GM19351 (cell line): ENCODE data around the gene NRG3.
"Not testable (repeated sequence)": the region's sequence is repeated elsewhere in the genome, so short reads cannot be mapped to it uniquely, and the experiment has no call there.

Experiments
- ATAC-seq: cut with Tn5 transposase; IDR thresholded peaks from one replicate; pipeline ENCODE4 v1.9.1; 2021; ENCODE audit warnings: mild to moderate bottlenecking, moderate library complexity; ENCODE audit not compliant: unreplicated experiment

Gene NRG3

GRCh38 chr10:82267014-82267413 lies 392.0 kb downstream of the NRG3 start:
- no peak for ATAC-seq

DNA sequence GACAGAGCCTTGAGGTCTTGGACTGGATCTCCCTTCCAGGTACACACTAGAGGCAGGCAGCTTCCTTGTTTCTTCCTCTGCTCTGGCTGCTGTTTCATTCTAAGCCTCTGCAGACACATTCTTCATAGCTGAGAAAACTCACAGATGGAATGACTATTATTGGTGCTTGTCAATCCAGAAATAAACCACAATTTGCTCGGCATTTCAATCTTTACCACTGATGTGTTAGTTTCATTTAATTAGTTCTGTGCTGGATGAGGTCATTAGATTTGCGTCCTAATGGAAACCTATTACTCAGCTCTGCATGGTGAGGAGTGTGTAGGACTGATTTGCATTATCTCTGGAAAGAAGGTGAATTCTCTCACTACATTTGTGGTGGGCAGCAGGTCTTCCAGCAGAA lies 392.5 kb downstream of the NRG3 start:
- ATAC-seq = no peak

DNA sequence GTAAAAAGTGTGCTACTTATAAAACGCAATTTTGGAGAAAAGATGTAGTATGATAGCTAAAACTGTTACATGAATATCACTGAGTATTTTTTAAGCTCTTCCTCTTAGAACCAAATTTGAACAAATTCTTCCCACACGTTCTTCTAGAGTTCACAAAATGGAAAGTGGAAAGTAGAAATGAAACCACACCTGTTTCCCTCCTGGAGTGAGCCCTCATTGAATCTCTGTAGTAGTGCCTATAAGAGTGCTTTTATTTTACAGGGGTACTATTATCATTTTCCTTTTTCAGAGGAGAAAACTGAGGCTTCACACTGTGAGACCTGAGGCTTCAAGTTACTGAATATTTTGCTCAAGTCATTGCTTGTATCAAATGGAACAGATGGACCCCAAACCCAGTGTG lies 393.0 kb downstream of the NRG3 start:
- ATAC-seq = no peak

GRCh38 chr10:82277591-82277990 lies 402.6 kb downstream of the NRG3 start:
- ATAC-seq = no peak

- peak; percentile 53 for ATAC-seq
Measured at GRCh38 chr10:82278401-82279182, 403.6 kb downstream of the NRG3 start.

GRCh38 chr10:82282782-82283456 lies 407.9 kb downstream of the NRG3 start:
- ATAC-seq = no peak

- no peak for ATAC-seq
Measured at GRCh38 chr10:82284180-82284579, 409.2 kb downstream of the NRG3 start.

DNA sequence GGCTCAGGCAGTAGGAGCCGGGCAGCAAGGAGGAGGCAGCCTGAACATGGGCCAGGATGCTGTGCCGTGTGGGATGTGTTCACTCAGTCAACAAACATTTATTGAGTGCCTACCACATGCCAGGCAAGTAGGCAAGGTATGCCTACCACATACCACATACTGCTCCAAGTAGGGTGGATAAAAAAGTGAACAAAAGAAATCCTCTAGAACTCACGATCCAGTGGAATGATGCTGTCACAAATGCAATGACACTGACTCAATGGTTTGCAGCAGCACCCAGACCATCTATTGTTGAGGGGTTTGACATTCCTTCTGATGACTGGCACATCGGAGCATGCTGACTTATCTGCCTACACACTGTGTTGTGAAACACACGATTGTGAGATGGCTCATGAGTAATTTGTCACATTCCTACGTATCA lies 413.5 kb downstream of the NRG3 start:
- ATAC-seq = no peak

DNA sequence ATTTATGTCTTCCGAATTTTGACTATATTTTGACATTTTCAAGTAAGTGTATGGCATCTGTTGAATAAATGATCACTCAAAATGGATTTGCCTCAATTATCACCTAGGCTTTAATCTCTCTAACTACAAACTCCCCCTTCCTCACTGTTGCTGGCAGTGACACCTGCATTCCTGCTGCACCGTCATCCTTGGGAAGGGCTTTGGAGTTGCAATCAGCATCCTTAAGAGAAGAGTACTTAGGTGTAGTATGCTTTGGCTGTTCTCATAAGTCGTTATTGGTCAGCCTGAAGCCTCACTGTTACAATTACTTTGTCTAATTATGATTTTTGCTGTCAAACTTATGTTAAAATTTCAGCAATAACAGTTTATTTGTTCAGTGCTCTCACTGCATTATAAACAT lies 415.0 kb downstream of the NRG3 start:
- ATAC-seq = no peak

GRCh38 chr10:82294874-82295378 lies 419.9 kb downstream of the NRG3 start:
- no peak for ATAC-seq

GRCh38 chr10:82308641-82309040 lies 433.6 kb downstream of the NRG3 start:
- no peak for ATAC-seq

DNA sequence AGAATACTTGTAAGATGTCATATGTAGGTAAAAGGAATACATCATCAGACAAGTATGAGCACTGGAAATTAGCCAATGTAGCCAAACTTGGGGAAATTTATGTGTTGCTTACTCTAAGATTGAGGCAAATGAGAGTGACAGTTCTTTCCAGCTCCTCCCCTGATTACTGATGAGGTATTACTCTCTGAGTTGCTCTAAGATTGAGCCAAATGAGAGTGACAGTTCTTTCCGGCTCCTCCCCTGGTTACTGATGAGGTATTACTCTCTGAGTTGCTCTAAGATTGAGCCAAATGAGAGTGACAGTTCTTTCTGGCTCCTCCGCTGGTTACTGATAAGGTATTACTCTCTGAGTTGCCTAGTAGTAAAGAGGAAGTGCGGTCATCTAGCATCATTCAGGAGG lies 435.8 kb downstream of the NRG3 start:
- no peak for ATAC-seq

GRCh38 chr10:82313401-82313800 lies 438.4 kb downstream of the NRG3 start:
- ATAC-seq = no peak

GRCh38 chr10:82318534-82318933 lies 443.5 kb downstream of the NRG3 start:
- ATAC-seq = no peak

DNA sequence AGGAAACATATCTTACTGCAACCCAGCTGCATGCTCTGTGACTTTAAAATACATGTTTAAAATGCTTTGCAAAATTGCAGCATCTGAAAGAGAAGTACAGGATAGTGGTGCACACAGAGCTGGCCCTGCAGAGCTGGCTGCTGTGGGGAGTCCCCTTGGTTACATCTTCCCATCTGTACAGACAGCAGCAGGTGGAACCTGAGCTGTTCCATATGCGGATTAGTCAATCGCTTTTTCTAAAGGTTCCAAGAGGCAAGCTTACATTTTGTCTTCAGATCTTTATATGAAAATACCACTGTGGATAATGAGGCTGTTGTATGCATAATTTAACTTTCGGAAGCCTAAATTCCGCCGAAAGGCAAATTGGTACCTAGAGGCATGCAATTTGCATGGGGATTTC lies 444.1 kb downstream of the NRG3 start:
- ATAC-seq = no peak

DNA sequence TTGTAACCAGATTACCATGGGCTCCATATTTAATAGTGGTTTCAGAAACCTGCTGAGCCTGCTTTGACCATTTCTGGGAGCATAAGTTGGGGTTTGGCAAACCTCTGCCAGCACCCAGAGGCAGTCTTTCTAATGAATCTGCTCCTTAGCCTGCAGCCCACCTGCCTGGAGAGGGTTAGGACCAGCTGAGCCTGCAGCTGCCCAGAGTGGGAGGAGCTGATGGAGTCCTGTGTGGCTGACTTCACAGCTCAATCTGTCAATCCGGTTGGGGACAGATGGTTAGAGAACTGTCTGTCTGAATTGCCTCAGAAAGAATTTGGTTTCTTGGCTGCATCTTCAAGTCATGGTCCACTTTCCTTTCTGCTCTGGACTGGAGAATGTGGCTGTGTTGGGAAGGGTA lies 444.6 kb downstream of the NRG3 start:
- no peak for ATAC-seq

GRCh38 chr10:82321724-82322123 lies 446.7 kb downstream of the NRG3 start:
- ATAC-seq = no peak

DNA sequence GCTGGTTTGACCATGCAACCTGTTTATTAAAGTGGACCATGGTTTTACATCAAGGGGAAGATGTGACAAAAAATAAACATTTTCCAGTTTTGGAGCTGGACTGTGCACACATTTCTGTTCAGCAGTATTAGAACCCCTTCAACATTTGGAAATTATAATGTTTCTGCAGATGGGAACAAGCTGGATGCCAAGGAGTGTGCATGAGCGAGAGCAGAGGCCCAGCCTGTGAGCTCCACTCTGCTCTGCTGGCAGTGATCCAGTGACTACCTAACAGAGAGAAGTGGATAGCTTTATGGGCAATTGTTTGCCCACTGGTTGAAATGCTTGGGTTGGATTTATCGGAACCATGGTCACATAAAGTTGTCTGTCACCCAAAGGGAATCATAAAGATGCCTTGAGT lies 456.7 kb downstream of the NRG3 start:
- ATAC-seq = no peak

GRCh38 chr10:82335831-82336230 lies 460.8 kb downstream of the NRG3 start:
- no peak for ATAC-seq

DNA sequence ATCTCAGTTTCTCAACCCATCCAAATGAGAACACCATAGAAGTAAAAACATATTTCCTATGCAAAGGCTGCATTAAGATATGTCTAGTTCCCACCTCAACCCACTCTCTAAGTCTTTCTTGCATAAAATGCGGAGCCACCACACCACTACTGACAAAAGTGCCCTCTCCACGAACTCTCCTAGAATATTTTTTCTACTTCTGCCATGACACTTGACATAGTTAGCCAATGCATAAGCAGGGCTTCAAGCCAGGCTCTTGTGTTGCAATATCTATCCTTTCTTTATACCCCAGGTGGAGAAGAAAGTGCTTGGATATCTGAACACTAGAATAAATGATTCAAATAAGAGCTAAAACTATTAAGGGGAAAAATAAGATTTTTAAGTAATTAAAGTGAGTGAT lies 465.2 kb downstream of the NRG3 start:
- no peak for ATAC-seq

DNA sequence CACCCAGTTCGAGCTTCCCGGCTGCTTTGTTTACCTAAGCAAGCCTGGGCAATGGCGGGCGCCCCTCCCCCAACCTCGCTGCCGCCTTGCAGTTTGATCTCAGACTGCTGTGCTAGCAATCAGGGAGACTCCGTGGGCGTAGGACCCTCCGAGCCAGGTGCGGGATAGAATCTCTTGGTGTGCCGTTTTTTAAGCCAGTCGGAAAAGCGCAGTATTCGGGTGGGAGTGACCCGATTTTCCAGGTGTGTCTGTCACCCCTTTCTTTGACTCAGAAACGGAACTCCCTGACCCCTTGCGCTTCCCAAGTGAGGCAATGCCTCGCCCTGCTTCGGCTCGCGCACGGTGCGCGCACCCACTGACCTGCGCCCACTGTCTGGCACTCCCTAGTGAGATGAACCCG lies 474.6 kb downstream of the NRG3 start:
- ATAC-seq = not testable (repeated sequence)

GRCh38 chr10:82353381-82353780 lies 478.4 kb downstream of the NRG3 start:
- ATAC-seq = no peak
